ENCODE results near the gene PRDM5.

GRCh38 chr4:120699354-120699753 lies 223.2 kb downstream of the PRDM5 start:
- TF ChIP-seq EZH2phosphoT487 (IDR thresholded peaks at IDR 0.05; ENCODE audit: insufficient read depth, low read depth): no peak
- no peak for TF ChIP-seq EZH2 (IDR thresholded peaks at IDR 0.05; ENCODE audit: insufficient read depth, poor library complexity, severe bottlenecking)

Measured in GM23248 (cell line).